ENCODE data around the gene ZNF12. TPM values are rescaled to one million over a fixed set of nuclear protein-coding genes. Genes with fewer than 3 reads are reported as not detected.

Gene ZNF12
- polyA plus RNA-seq, 2 donors, result 7.0 to 7.9 TPM

GRCh38 chr7:6649241-6649961, 57.3 kb downstream of the ZNF12 start:
- WGBS, 2 donors, result 80 to 85% methylated on average over 13 of the region's 13 CpGs
- H3K9me3 ChIP-seq (ENCODE audit: control insufficient read depth in 2 of 2, insufficient read depth in 1 of 2, low read depth in 1 of 2, low read length in 1 of 2), result peaks cover 0 to 20% of the 10 kb centered on the region in 2 donors
- no peak overlapping the region for H3K27ac ChIP-seq (ENCODE audit: low read depth in 2 of 2, low read length in 1 of 2)
- no peak overlapping the region for H3K4me3 ChIP-seq (ENCODE audit: low read depth in 1 of 2, low read length in 2 of 2)
- H3K4me1 ChIP-seq (ENCODE audit: control insufficient read depth in 2 of 2, insufficient read depth in 2 of 2, low read length in 1 of 2), result peaks cover 0 to 2% of the 10 kb centered on the region in 2 donors
- no peaks in the 10 kb centered on the region for H3K27me3 ChIP-seq (ENCODE audit: control insufficient read depth in 1 of 2, insufficient read depth in 2 of 2, low read length in 2 of 2)
- H3K36me3 ChIP-seq (ENCODE audit: control insufficient read depth in 2 of 2, insufficient read depth in 2 of 2, low read length in 1 of 2), result peaks cover 21 to 72% of the 10 kb centered on the region in 2 donors

GRCh38 chr7:6648815-6649104, 58.0 kb downstream of the ZNF12 start:
- no peaks in the 10 kb centered on the region for H3K27me3 ChIP-seq (ENCODE audit: control insufficient read depth in 1 of 2, insufficient read depth in 2 of 2, low read length in 2 of 2)
- peaks cover 25 to 72% of the 10 kb centered on the region in 2 donors for H3K36me3 ChIP-seq (ENCODE audit: control insufficient read depth in 2 of 2, insufficient read depth in 2 of 2, low read length in 1 of 2)
- H3K27ac ChIP-seq (ENCODE audit: low read depth in 2 of 2, low read length in 1 of 2), result no peak overlapping the region
- no peak overlapping the region for H3K4me3 ChIP-seq (ENCODE audit: low read depth in 1 of 2, low read length in 2 of 2)
- peaks cover 0 to 17% of the 10 kb centered on the region in 2 donors for H3K9me3 ChIP-seq (ENCODE audit: control insufficient read depth in 2 of 2, insufficient read depth in 1 of 2, low read depth in 1 of 2, low read length in 1 of 2)
- H3K4me1 ChIP-seq (ENCODE audit: control insufficient read depth in 2 of 2, insufficient read depth in 2 of 2, low read length in 1 of 2), result peaks cover 0 to 2% of the 10 kb centered on the region in 2 donors
- 95% methylated on average over 5 of the region's 5 CpGs for WGBS, 2 donors

- Histone ChIP-seq H3K36me3 (ENCODE audit: control insufficient read depth in 2 of 2, insufficient read depth in 2 of 2, low read length in 1 of 2) (peaks cover 29 to 73% of the 10 kb centered on the region in 2 donors), H3K27me3 (ENCODE audit: control insufficient read depth in 1 of 2, insufficient read depth in 2 of 2, low read length in 2 of 2) (no peaks in the 10 kb centered on the region), H3K4me1 (ENCODE audit: control insufficient read depth in 2 of 2, insufficient read depth in 2 of 2, low read length in 1 of 2) (peaks cover 0 to 2% of the 10 kb centered on the region in 2 donors), H3K27ac (ENCODE audit: low read depth in 2 of 2, low read length in 1 of 2) (no peak overlapping the region), H3K9me3 (ENCODE audit: control insufficient read depth in 2 of 2, insufficient read depth in 1 of 2, low read depth in 1 of 2, low read length in 1 of 2) (peaks cover 0 to 14% of the 10 kb centered on the region in 2 donors), H3K4me3 (ENCODE audit: low read depth in 1 of 2, low read length in 2 of 2) (no peak overlapping the region)
- WGBS, 2 donors, result 92 to 95% methylated on average over 17 of the region's 17 CpGs
Observed at GRCh38 chr7:6648066-6648814, 58.5 kb downstream of the ZNF12 start.

GRCh38 chr7:6647541-6647940, 59.2 kb downstream of the ZNF12 start:
- 89 to 92% methylated on average over 14 of the region's 14 CpGs for WGBS, 2 donors
- Histone ChIP-seq H3K27me3 (ENCODE audit: control insufficient read depth in 1 of 2, insufficient read depth in 2 of 2, low read length in 2 of 2) (no peaks in the 10 kb centered on the region), H3K36me3 (ENCODE audit: control insufficient read depth in 2 of 2, insufficient read depth in 2 of 2, low read length in 1 of 2) (peaks cover 28 to 73% of the 10 kb centered on the region in 2 donors), H3K4me1 (ENCODE audit: control insufficient read depth in 2 of 2, insufficient read depth in 2 of 2, low read length in 1 of 2) (peaks cover 0 to 2% of the 10 kb centered on the region in 2 donors), H3K4me3 (ENCODE audit: low read depth in 1 of 2, low read length in 2 of 2) (no peak overlapping the region), H3K27ac (ENCODE audit: low read depth in 2 of 2, low read length in 1 of 2) (no peak overlapping the region), H3K9me3 (ENCODE audit: control insufficient read depth in 2 of 2, insufficient read depth in 1 of 2, low read depth in 1 of 2, low read length in 1 of 2) (peaks cover 0 to 9% of the 10 kb centered on the region in 2 donors)

- 81 to 83% methylated on average over 8 of the region's 8 CpGs for WGBS, 2 donors
- Histone ChIP-seq H3K4me1 (ENCODE audit: control insufficient read depth in 2 of 2, insufficient read depth in 2 of 2, low read length in 1 of 2) (peaks cover 0 to 2% of the 10 kb centered on the region in 2 donors), H3K36me3 (ENCODE audit: control insufficient read depth in 2 of 2, insufficient read depth in 2 of 2, low read length in 1 of 2) (peaks cover 23 to 73% of the 10 kb centered on the region in 2 donors), H3K9me3 (ENCODE audit: control insufficient read depth in 2 of 2, insufficient read depth in 1 of 2, low read depth in 1 of 2, low read length in 1 of 2) (peaks cover 0 to 4% of the 10 kb centered on the region in 2 donors), H3K4me3 (ENCODE audit: low read depth in 1 of 2, low read length in 2 of 2) (no peak overlapping the region), H3K27ac (ENCODE audit: low read depth in 2 of 2, low read length in 1 of 2) (no peak overlapping the region), H3K27me3 (ENCODE audit: control insufficient read depth in 1 of 2, insufficient read depth in 2 of 2, low read length in 2 of 2) (no peaks in the 10 kb centered on the region)
Observed at GRCh38 chr7:6647080-6647479, 59.7 kb downstream of the ZNF12 start.

GRCh38 chr7:6646465-6646864, 60.3 kb downstream of the ZNF12 start:
- H3K36me3 ChIP-seq (ENCODE audit: control insufficient read depth in 2 of 2, insufficient read depth in 2 of 2, low read length in 1 of 2), result peaks cover 18 to 74% of the 10 kb centered on the region in 2 donors
- no peak overlapping the region for H3K27ac ChIP-seq (ENCODE audit: low read depth in 2 of 2, low read length in 1 of 2)
- peaks cover 0 to 2% of the 10 kb centered on the region in 2 donors for H3K4me1 ChIP-seq (ENCODE audit: control insufficient read depth in 2 of 2, insufficient read depth in 2 of 2, low read length in 1 of 2)
- H3K9me3 ChIP-seq (ENCODE audit: control insufficient read depth in 2 of 2, insufficient read depth in 1 of 2, low read depth in 1 of 2, low read length in 1 of 2), result no peaks in the 10 kb centered on the region
- 76 to 85% methylated on average over 8 of the region's 8 CpGs for WGBS, 2 donors
- H3K27me3 ChIP-seq (ENCODE audit: control insufficient read depth in 1 of 2, insufficient read depth in 2 of 2, low read length in 2 of 2), result no peaks in the 10 kb centered on the region
- H3K4me3 ChIP-seq (ENCODE audit: low read depth in 1 of 2, low read length in 2 of 2), result no peak overlapping the region

GRCh38 chr7:6644728-6645127, 62.0 kb downstream of the ZNF12 start:
- H3K36me3 ChIP-seq (ENCODE audit: control insufficient read depth in 2 of 2, insufficient read depth in 2 of 2, low read length in 1 of 2), result peaks cover 23 to 65% of the 10 kb centered on the region in 2 donors

GRCh38 chr7:6643915-6644625, 62.7 kb downstream of the ZNF12 start:
- 94 to 95% methylated on average over 21 of the region's 21 CpGs for WGBS, 2 donors
- no peak overlapping the region for H3K27ac ChIP-seq (ENCODE audit: low read depth in 2 of 2, low read length in 1 of 2)
- H3K4me1 ChIP-seq (ENCODE audit: control insufficient read depth in 2 of 2, insufficient read depth in 2 of 2, low read length in 1 of 2), result peaks cover 2% of the 10 kb centered on the region in 2 donors
- H3K4me3 ChIP-seq (ENCODE audit: low read depth in 1 of 2, low read length in 2 of 2), result no peak overlapping the region
- H3K27me3 ChIP-seq (ENCODE audit: control insufficient read depth in 1 of 2, insufficient read depth in 2 of 2, low read length in 2 of 2), result no peaks in the 10 kb centered on the region
- H3K36me3 ChIP-seq (ENCODE audit: control insufficient read depth in 2 of 2, insufficient read depth in 2 of 2, low read length in 1 of 2), result peaks cover 23 to 60% of the 10 kb centered on the region in 2 donors
- H3K9me3 ChIP-seq (ENCODE audit: control insufficient read depth in 2 of 2, insufficient read depth in 1 of 2, low read depth in 1 of 2, low read length in 1 of 2), result peaks cover 0 to 2% of the 10 kb centered on the region in 2 donors

More at GRCh38 chr7:6644728-6645127, 62.0 kb downstream of the ZNF12 start:
- Histone ChIP-seq H3K4me3 (ENCODE audit: low read depth in 1 of 2, low read length in 2 of 2) (no peak overlapping the region), H3K27ac (ENCODE audit: low read depth in 2 of 2, low read length in 1 of 2) (no peak overlapping the region), H3K9me3 (ENCODE audit: control insufficient read depth in 2 of 2, insufficient read depth in 1 of 2, low read depth in 1 of 2, low read length in 1 of 2) (peaks cover 0 to under 1% of the 10 kb centered on the region in 2 donors), H3K4me1 (ENCODE audit: control insufficient read depth in 2 of 2, insufficient read depth in 2 of 2, low read length in 1 of 2) (peaks cover 2% of the 10 kb centered on the region in 2 donors), H3K27me3 (ENCODE audit: control insufficient read depth in 1 of 2, insufficient read depth in 2 of 2, low read length in 2 of 2) (no peaks in the 10 kb centered on the region)
- 93 to 96% methylated on average over 10 of the region's 10 CpGs for WGBS, 2 donors

- Histone ChIP-seq H3K27me3 (ENCODE audit: control insufficient read depth in 1 of 2, insufficient read depth in 2 of 2, low read length in 2 of 2) (no peaks in the 10 kb centered on the region), H3K4me1 (ENCODE audit: control insufficient read depth in 2 of 2, insufficient read depth in 2 of 2, low read length in 1 of 2) (peaks cover 2 to 8% of the 10 kb centered on the region in 2 donors), H3K9me3 (ENCODE audit: control insufficient read depth in 2 of 2, insufficient read depth in 1 of 2, low read depth in 1 of 2, low read length in 1 of 2) (peaks cover 0 to 2% of the 10 kb centered on the region in 2 donors), H3K4me3 (ENCODE audit: low read depth in 1 of 2, low read length in 2 of 2) (no peak overlapping the region), H3K36me3 (ENCODE audit: control insufficient read depth in 2 of 2, insufficient read depth in 2 of 2, low read length in 1 of 2) (peaks cover 23 to 54% of the 10 kb centered on the region in 2 donors), H3K27ac (ENCODE audit: low read depth in 2 of 2, low read length in 1 of 2) (no peak overlapping the region)
- 85 to 88% methylated on average over 22 of the region's 22 CpGs for WGBS, 2 donors
Observed at GRCh38 chr7:6642861-6643640, 63.7 kb downstream of the ZNF12 start.

Data from esophagus (tissue), 2 donors.